GM18502 (cell line): ENCODE results near the gene ANO2.

Experiments used
- ATAC-seq: cut with Tn5 transposase; IDR thresholded peaks from one replicate; pipeline ENCODE4 v1.9.1; 2021; ENCODE audit warnings: mild to moderate bottlenecking; ENCODE audit not compliant: unreplicated experiment, poor library complexity

ANO2 gene

DNA sequence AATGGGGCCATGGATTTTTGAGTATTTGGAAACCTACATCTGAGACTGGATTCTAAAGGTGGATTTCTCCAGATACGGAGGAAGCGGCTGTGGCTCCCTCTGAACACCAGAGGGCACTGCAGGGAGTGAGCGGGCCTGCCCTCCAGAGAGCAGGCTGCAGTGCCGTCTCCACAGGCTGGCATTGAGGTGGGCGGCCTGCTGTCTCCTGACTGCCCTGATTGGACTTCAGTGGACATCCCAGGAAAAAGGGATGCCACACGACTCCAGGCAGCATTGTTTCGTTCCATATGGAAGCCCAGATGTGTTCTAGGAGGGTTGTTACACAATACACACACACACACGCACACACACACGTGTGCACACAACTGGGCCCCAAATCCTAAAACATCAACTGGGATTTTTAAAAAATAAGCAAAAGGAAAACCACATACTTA is 20.9 kb upstream of the ANO2 start:
- ATAC-seq: no peak

GRCh38 chr12:5964913-5965900 is 20.1 kb upstream of the ANO2 start:
- no peak for ATAC-seq

DNA sequence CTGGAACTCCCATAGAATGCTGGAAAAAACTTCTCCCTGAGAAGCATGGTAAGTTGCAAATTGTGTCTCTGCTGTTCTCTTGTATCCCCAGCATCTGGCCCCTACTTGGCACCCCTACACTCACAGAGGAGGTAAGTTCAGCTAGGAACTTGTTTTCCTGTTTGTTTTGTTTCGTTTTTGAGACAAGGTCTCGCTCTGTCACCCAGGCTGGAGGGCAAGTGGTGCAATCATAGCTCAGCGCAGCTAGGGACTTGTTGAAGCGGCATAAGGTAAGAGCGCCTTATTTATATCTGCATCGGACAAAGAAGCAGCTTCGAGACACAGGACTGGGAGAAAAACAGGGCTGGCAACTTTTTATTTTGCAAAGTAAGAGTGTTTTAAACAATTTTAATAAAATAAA is 18.5 kb upstream of the ANO2 start:
- no peak for ATAC-seq

DNA sequence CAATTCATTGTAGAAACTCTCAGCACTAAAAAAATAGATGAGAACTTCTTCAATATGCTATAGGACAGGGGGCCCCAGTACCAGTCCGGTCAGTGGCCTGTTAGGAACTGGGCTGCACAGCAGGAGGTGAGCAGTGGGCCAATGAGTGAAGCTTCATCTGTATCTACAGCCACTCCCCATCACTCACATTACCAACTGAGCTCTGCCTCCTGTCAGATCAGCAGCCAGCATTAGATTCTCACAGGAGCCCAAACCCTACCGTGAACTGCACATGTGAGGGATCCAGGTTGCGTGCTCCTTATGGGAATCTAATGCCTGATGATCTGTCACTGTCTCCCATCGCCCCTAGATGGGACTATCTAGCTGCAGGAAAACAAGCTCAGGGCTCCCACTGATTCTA is 15.7 kb upstream of the ANO2 start:
- ATAC-seq: no peak

- no peak for ATAC-seq
Observed at GRCh38 chr12:5956987-5957386, 11.9 kb upstream of the ANO2 start.

GRCh38 chr12:5954661-5955060 is 9.6 kb upstream of the ANO2 start:
- ATAC-seq: no peak

DNA sequence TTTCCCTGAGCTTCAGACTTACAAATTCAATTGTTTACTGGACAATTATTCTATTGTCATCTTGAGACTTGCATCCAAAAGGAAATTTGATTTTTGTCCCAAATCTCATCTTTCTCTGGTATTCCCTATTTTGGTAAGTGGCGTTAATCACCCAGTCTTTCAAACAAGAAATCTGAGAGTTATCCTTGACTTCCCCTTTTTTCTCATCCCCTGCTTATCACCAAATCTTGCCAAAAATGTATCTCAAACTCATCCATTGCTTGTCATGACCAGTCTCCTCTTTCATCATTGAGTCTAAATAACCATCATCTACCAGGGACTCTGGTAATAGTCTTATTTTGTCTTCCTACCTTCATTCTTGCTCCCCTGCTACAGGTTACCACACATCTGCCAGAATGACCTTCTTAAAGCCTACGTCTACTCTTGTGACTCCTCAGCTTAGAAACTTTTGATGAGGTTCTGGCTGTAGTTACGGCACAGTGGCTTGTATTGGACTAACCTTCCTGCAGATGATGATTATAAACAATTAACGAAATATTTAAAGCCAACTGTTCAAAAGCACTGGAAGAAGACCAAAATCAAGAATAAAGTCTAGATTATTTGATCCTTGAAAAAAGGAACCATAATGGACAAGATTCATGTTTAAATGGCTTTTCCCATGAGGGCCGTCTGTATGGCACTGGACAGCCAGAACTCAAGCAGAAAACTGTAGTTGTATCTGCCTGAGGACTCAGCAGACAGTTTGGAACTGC is 9.0 kb upstream of the ANO2 start:
- no peak for ATAC-seq

DNA sequence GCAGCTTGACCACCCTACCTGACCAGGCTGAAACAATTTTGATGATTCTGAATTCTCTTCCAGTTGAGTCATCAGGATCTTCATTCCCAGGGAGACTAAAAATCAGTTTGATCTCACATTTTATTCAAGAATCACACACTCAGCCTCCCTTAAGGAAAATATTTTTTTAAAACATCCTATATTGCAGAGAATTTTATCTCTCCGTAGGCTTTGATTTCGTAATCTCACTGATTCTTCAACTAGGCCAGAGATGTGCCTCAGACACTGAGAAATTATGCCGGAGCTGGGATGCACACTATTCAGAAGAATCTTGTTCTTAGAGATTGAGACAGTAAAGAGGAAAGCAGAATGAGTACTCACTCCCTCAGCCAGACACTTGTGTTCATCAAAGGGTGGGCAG is 7.0 kb upstream of the ANO2 start:
- no peak for ATAC-seq

DNA sequence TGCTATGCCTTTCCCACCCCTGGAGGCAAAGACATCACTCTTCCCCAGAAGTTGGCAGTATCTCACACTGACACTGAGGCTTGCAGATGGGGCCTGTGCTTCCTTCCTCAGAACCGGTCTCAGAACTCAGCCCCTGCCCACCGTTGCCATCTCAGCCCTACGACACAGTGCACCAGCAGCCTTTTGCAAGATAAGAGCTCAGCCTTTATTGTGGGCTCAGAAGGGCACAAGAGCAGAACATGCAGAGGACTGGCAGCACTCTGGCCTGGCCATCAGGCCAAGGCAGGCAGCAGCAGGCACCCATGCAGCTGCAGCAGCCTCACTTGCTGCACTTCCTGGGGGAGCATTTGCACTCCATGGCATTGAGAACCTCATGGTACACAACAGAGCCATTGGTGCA is 3.6 kb upstream of the ANO2 start:
- ATAC-seq: no peak

GRCh38 chr12:5947006-5947405 is 1.9 kb upstream of the ANO2 start:
- no peak for ATAC-seq

DNA sequence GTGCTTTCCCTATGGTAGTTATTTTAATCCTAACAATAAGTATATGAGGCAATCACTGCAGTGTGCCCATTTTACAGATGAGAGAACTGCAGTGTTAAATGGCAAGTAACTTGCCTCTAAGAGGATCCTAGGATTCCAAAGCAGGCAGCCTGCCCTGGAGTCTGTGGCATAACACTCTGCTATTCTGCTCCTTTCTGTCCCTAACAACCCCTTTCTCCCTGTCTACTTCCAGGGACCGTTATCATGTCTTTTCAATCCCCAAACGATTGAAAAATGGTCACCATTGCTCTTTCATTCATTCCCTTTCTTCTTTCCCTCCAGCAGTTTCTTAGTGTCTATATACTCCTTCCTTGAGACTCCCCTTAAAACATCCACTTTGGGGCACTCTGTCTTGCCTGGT is 1.3 kb upstream of the ANO2 start:
- no peak for ATAC-seq

GRCh38 chr12:5944688-5945070 is 380 bp downstream of the ANO2 start:
- no peak for ATAC-seq

DNA sequence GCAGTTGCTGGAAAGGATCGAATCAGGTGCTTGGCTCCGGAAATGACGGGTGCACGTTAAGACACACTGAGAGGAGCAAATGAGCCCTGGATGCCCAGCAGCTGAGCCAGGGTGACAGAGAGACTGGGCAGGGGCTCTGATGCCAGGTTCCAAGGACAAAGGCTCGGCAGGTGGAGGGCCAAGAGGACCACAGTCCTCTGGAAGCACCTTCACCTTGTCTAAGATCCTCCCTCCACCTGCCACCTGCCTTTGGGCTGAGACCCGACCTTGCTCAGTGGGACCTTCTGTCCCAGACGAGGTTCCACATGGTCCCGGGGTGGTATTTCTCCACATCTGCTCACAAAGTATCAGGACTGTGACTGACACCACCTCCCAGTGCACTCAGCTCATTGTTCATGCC is 1.0 kb downstream of the ANO2 start:
- no peak for ATAC-seq

- ATAC-seq: no peak
Observed at GRCh38 chr12:5941907-5942306, 3.2 kb downstream of the ANO2 start.

GRCh38 chr12:5927732-5928516 is 17.1 kb downstream of the ANO2 start:
- ATAC-seq: no peak

DNA sequence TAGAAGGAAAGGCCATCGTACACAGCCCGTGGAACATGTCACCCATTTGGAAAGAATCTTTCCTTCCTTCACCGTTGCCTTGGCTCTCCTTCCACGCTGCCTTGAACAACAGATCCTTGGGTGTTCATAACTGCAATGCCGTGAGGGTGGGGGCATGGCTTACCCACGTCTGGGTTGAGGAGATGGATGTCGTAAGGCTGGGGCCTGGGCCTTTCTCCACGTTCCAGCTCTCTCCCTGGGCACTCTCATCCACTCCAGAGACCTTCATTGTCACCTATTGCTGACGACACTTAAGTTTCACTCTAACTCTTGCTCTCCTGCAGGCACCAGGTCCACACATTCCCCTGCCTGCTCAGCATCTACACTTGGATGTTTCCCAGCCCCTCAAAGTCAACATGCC is 19.4 kb downstream of the ANO2 start:
- no peak for ATAC-seq

DNA sequence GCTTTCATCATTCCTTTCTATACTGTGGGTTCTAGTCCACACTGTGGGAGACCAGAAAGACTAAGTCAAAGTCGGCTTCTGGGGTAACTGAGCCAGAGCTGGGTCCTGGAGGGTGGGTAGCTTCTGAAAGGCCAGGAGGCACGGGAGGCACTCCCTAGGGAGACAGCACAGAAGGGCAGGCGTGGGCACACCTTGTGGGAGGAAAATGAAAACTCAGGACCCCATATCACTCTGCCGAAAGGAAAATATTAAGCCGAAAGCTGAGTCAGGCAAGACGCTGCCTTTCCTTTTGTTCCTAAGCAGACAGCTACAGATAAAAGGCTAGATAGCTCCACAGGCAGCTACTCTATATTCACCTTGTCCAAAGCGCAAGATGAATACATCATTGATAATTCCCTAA is 20.7 kb downstream of the ANO2 start:
- no peak for ATAC-seq

GRCh38 chr12:5923751-5924150 is 21.3 kb downstream of the ANO2 start:
- ATAC-seq: no peak

DNA sequence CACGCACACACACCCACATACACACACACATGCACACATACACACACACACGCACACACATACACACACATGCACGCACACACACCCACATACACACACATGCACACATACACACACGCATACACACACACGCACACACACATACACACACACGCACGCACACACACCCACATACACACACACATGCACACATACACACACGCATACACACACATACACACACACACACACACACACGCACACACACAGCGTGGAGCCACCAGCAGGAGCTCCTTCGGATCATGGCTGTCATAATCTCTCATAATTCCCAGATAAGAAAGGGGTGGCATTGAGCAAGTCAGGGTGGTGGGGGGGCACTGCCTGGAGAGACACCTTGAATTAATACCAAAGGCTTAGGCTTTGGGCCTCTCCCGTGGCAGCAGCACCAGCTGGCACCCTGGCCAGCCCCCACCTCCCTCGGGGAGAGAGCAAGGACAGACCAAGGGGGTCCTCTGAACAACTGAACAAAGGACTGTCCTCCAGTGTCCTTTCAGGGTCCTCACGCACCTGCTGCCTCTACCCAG is 21.9 kb downstream of the ANO2 start:
- ATAC-seq: no peak
